ENCODE measurements around the gene USP20.

DNA sequence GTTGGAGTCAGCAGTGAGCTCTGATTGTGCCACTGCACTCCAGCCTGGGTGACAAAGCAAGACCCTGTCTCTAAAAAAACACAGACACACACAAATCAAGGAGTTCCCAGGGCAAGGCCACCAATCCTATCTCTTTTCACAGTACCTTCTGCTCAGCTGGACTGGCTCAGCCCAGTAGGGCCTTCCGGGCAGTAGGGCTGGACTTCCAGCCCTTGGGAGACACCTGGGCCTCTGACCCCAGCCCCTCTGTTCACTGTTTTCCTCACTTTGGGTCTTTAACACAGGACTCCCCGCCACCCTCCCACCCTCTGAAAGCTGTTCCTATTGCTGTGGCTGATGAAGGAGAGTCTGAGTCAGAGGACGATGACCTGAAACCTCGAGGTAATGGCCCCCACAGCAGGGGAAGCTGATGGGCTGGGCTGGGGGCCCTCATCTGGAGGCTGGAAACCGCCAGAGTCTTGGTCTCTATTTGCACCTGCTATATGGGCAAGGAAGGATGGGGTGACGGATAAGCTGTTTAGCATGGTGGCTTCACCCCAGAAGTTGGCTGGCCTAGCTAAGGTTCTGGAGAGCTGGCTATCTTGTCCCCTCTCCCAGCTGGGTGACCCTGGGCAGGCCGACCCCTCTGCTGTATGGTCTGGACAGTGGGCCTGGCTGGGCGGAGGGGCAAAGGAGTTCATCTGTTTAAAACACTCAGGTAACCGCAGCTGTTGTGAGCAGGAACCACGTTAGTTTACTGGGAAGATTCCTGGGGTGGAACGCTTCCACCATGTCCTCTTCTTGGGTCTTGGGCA lies 25.6 kb downstream of the USP20 start:
- TF ChIP-seq, protein P1, sequence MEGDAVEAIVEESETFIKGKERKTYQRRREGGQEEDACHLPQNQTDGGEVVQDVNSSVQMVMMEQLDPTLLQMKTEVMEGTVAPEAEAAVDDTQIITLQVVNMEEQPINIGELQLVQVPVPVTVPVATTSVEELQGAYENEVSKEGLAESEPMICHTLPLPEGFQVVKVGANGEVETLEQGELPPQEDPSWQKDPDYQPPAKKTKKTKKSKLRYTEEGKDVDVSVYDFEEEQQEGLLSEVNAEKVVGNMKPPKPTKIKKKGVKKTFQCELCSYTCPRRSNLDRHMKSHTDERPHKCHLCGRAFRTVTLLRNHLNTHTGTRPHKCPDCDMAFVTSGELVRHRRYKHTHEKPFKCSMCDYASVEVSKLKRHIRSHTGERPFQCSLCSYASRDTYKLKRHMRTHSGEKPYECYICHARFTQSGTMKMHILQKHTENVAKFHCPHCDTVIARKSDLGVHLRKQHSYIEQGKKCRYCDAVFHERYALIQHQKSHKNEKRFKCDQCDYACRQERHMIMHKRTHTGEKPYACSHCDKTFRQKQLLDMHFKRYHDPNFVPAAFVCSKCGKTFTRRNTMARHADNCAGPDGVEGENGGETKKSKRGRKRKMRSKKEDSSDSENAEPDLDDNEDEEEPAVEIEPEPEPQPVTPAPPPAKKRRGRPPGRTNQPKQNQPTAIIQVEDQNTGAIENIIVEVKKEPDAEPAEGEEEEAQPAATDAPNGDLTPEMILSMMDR (tag by site-specific recombination; IDR thresholded peaks at IDR 0.05), result no peak
- no peak for TF ChIP-seq YY1 (tag by site-specific recombination; IDR thresholded peaks at IDR 0.05)
- TF ChIP-seq ZNF707 (tag by site-specific recombination; IDR thresholded peaks at IDR 0.05), result no peak
- no peak for TF ChIP-seq ZNF660 (tag by site-specific recombination; IDR thresholded peaks at IDR 0.05)
- TF ChIP-seq KLF9 (tag by site-specific recombination; IDR thresholded peaks at IDR 0.05; ENCODE audit: low read depth), result no peak
- no peak for TF ChIP-seq ZNF544 (tag by site-specific recombination; IDR thresholded peaks at IDR 0.05)
- no peak for TF ChIP-seq ZNF670 (tag by site-specific recombination; IDR thresholded peaks at IDR 0.05; ENCODE audit: low read depth)
- no peak for TF ChIP-seq ZNF184 (tag by site-specific recombination; IDR thresholded peaks at IDR 0.05)
- no peak for TF ChIP-seq ZNF747 (tag by site-specific recombination; IDR thresholded peaks at IDR 0.05)

Data from HEK293 (cell line).